ENCODE results near the gene MAPKAPK2. TPM values are rescaled to one million over a fixed set of nuclear protein-coding genes. Genes with fewer than 3 reads are reported as not detected.

Gene MAPKAPK2
- total RNA-seq, 1 experiment from 2014 or later: 72.4 TPM

- intact Hi-C loops (cut with micrococcal nuclease; ENCODE audit: unreplicated experiment): no loop called here
- no peak for DNase-seq (ENCODE audit: low read depth, low spot score)
- no peak for TF ChIP-seq TCF7L2 (IDR thresholded peaks at IDR 0.05; ENCODE audit: low read depth, low read length)
- TF ChIP-seq CTCF (IDR thresholded peaks at IDR 0.05): no peak
- TF ChIP-seq, protein P1, sequence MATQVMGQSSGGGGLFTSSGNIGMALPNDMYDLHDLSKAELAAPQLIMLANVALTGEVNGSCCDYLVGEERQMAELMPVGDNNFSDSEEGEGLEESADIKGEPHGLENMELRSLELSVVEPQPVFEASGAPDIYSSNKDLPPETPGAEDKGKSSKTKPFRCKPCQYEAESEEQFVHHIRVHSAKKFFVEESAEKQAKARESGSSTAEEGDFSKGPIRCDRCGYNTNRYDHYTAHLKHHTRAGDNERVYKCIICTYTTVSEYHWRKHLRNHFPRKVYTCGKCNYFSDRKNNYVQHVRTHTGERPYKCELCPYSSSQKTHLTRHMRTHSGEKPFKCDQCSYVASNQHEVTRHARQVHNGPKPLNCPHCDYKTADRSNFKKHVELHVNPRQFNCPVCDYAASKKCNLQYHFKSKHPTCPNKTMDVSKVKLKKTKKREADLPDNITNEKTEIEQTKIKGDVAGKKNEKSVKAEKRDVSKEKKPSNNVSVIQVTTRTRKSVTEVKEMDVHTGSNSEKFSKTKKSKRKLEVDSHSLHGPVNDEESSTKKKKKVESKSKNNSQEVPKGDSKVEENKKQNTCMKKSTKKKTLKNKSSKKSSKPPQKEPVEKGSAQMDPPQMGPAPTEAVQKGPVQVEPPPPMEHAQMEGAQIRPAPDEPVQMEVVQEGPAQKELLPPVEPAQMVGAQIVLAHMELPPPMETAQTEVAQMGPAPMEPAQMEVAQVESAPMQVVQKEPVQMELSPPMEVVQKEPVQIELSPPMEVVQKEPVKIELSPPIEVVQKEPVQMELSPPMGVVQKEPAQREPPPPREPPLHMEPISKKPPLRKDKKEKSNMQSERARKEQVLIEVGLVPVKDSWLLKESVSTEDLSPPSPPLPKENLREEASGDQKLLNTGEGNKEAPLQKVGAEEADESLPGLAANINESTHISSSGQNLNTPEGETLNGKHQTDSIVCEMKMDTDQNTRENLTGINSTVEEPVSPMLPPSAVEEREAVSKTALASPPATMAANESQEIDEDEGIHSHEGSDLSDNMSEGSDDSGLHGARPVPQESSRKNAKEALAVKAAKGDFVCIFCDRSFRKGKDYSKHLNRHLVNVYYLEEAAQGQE (IDR thresholded peaks at IDR 0.05; ENCODE audit: insufficient read depth in 1 of 2, low read depth in 2 of 2, low read length in 1 of 2): no peak
- no peak for TF ChIP-seq POLR2AphosphoS5 (IDR thresholded peaks at IDR 0.05; ENCODE audit: low read depth, low read length)
- no peak for TF ChIP-seq SIN3A (IDR thresholded peaks at IDR 0.05; ENCODE audit: borderline replicate concordance, insufficient read depth, low read depth, low read length)
- Histone ChIP-seq H3K36me3 (ENCODE audit: control insufficient read depth, insufficient read depth, low read length) (no peaks in the 10 kb centered on the region), H3K4me3 (ENCODE audit: low read depth in 2 of 2, low read length in 2 of 2) (no peak overlapping the region), H3K27me3 (ENCODE audit: control insufficient read depth, insufficient read depth, low read length) (no peaks in the 10 kb centered on the region), H3K4me1 (ENCODE audit: control insufficient read depth, insufficient read depth, low read length) (no peaks in the 10 kb centered on the region), H3K9me3 (ENCODE audit: control insufficient read depth, insufficient read depth, low read depth, low read length) (no peaks in the 10 kb centered on the region), H3K27ac (ENCODE audit: low read length) (no peak overlapping the region)
- BruUV-seq (replicated peaks): no TSS peak
- ChIA-PET POLR2A (interaction anchor here (0.6 kb wide), 1 partner anchor 27 kb away, joined by 3 read pairs; no protein-coding TSS in a partner anchor), CTCF (no interaction called here)
- no peak for ATAC-seq
- in situ Hi-C loops (cut with HindIII; ENCODE audit: low pct_unique_long_range_greater_than_20kb, low sequenced_read_pairs): no loop called here
These were observed 30.8 kb upstream of the MAPKAPK2 start for GRCh38 chr1:206653715-206654459.

GRCh38 chr1:206654828-206655227, 29.9 kb upstream of the MAPKAPK2 start:
- Histone ChIP-seq H3K27me3 (ENCODE audit: control insufficient read depth, insufficient read depth, low read length) (no peaks in the 10 kb centered on the region), H3K9me3 (ENCODE audit: control insufficient read depth, insufficient read depth, low read depth, low read length) (no peaks in the 10 kb centered on the region), H3K36me3 (ENCODE audit: control insufficient read depth, insufficient read depth, low read length) (no peaks in the 10 kb centered on the region), H3K4me3 (ENCODE audit: low read depth in 2 of 2, low read length in 2 of 2) (no peak overlapping the region), H3K4me1 (ENCODE audit: control insufficient read depth, insufficient read depth, low read length) (no peaks in the 10 kb centered on the region), H3K27ac (ENCODE audit: low read length) (no peak overlapping the region)
- ChIA-PET POLR2A (no interaction called here), CTCF (no interaction called here)
- intact Hi-C loops (cut with micrococcal nuclease; ENCODE audit: unreplicated experiment) (no loop called here), in situ Hi-C loops (cut with HindIII; ENCODE audit: low pct_unique_long_range_greater_than_20kb, low sequenced_read_pairs) (no loop called here)
- no TSS peak for BruUV-seq (replicated peaks)
- TF ChIP-seq SIN3A (IDR thresholded peaks at IDR 0.05; ENCODE audit: borderline replicate concordance, insufficient read depth, low read depth, low read length) (no peak), POLR2AphosphoS5 (IDR thresholded peaks at IDR 0.05; ENCODE audit: low read depth, low read length) (no peak), TCF7L2 (IDR thresholded peaks at IDR 0.05; ENCODE audit: low read depth, low read length) (no peak), CTCF (IDR thresholded peaks at IDR 0.05) (no peak)
- TF ChIP-seq, protein P1 (IDR thresholded peaks at IDR 0.05; ENCODE audit: insufficient read depth in 1 of 2, low read depth in 2 of 2, low read length in 1 of 2): no peak
- no peak for ATAC-seq
- DNase-seq (ENCODE audit: low read depth, low spot score): no peak
